ENCODE measurements around the gene THRA. TPM values are rescaled to one million over a fixed set of nuclear protein-coding genes. Genes with fewer than 3 reads are reported as not detected.

Gene THRA
- polyA plus RNA-seq, 1 experiment = 43.3 TPM

DNA sequence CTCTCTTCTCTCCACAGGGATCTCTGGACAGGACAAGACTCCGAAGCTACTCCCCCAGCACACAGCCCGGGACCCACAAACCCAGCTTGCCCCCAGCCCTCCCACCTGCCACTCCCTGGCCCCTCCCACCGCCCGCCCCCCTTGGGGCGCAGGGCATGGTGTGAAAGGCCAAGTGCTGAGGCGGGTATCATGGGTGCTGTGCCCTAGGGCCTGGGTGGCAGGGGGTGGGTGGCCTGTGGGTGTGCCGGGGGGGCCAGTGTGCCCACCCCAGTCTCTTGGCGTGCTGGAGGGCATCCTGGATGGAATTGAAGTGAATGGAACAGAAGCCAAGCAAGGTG, 11.4 kb downstream of the THRA start:
- DNase-seq (ENCODE audit: low read depth) = no peak
- POLR2A ChIA-PET = no interaction called here
- H3K27me3 ChIP-seq (ENCODE audit: control insufficient read depth, insufficient read depth, low read length) = no peaks in the 10 kb centered on the region
- peaks cover 15% of the 10 kb centered on the region for H3K36me3 ChIP-seq (ENCODE audit: control insufficient read depth, insufficient read depth, low read length)
- H3K4me3 ChIP-seq (ENCODE audit: low read depth, low read length) = no peak overlapping the region
- TF ChIP-seq, protein P1, sequence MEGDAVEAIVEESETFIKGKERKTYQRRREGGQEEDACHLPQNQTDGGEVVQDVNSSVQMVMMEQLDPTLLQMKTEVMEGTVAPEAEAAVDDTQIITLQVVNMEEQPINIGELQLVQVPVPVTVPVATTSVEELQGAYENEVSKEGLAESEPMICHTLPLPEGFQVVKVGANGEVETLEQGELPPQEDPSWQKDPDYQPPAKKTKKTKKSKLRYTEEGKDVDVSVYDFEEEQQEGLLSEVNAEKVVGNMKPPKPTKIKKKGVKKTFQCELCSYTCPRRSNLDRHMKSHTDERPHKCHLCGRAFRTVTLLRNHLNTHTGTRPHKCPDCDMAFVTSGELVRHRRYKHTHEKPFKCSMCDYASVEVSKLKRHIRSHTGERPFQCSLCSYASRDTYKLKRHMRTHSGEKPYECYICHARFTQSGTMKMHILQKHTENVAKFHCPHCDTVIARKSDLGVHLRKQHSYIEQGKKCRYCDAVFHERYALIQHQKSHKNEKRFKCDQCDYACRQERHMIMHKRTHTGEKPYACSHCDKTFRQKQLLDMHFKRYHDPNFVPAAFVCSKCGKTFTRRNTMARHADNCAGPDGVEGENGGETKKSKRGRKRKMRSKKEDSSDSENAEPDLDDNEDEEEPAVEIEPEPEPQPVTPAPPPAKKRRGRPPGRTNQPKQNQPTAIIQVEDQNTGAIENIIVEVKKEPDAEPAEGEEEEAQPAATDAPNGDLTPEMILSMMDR (IDR thresholded peaks at IDR 0.05; ENCODE audit: insufficient read depth, low read depth, low read length) = no peak
- CTCF ChIA-PET = interaction anchor here (0.8 to 5.4 kb wide), 14 partner anchors 9 to 1239 kb away, joined by 3 to 70 read pairs (median 14); partner anchors contain the start of genes CSF3, MED24 and THRA

DNA sequence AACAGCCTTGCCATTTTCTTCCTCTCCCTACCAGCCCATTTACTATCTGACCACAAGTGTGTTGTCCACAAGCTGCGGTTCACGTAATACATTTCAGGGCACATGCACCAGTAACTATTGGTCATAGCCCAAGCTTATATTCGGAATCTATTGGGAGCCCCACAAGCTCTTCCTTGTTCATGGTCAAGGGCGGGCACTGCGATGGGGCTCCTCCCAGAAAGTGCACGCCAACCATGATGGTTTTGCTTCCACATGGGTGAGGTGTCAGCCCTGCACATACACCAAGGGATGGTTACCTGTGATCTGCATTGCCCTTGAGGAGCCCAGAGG, 12.1 kb downstream of the THRA start:
- no peak overlapping the region for H3K4me3 ChIP-seq (ENCODE audit: low read depth, low read length)
- POLR2A ChIA-PET = no interaction called here

DNA sequence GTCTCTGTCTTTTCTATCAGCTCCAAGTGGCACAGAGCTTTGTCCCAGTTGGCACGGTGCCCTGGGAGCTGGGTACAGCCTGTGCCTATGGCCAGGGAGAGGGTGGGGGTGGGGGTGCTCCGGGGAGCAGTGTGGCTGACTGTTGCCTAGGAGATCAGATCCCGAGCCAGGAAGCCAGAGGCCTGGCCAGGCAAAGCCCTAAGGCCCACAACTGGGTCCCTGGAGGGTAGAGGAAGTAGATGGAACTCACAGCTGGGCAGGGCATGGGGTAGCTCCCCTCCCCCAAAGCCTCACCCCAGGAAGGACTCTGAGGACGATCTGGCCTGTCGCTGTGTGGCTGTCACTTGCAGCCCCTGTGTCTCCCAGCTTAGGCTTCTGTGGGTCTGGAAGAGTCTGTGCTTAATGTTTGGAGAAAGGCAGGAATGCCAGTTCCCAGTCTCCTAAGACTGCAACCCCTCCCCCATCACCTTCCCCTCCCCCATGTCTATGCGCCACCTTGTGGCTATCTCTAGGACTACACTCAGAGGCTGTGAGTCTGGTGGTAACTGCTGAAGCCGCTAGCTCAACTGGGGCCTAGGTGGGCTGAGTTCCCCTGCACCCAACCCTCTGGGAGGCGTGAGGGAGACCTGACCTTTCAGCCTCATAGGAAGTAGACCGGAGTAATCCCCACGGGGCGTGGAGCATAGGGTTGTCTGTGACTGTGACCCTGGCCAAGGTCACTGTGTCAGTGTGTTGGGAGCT, 12.6 kb downstream of the THRA start:
- ChIA-PET POLR2A (no interaction called here), CTCF (interaction anchor here (0.8 to 5.4 kb wide), 38 partner anchors 10 to 1237 kb away, joined by 3 to 70 read pairs (median 7); partner anchors contain the start of genes CSF3, MED24, NR1D1 and THRA)
- TF ChIP-seq, protein P1 (IDR thresholded peaks at IDR 0.05; ENCODE audit: insufficient read depth, low read depth, low read length) = peak; percentile 93
- Histone ChIP-seq H3K27me3 (ENCODE audit: control insufficient read depth, insufficient read depth, low read length) (no peaks in the 10 kb centered on the region), H3K4me3 (ENCODE audit: low read depth, low read length) (no peak overlapping the region), H3K36me3 (ENCODE audit: control insufficient read depth, insufficient read depth, low read length) (peaks cover 15% of the 10 kb centered on the region)
- DNase-seq (ENCODE audit: low read depth) = no peak

More for the DNA sequence above, 12.1 kb downstream of the THRA start:
- DNase-seq (ENCODE audit: low read depth) = no peak
- H3K36me3 ChIP-seq (ENCODE audit: control insufficient read depth, insufficient read depth, low read length) = peaks cover 15% of the 10 kb centered on the region
- TF ChIP-seq, protein P1 (IDR thresholded peaks at IDR 0.05; ENCODE audit: insufficient read depth, low read depth, low read length) = no peak
- H3K27me3 ChIP-seq (ENCODE audit: control insufficient read depth, insufficient read depth, low read length) = no peaks in the 10 kb centered on the region
- CTCF ChIA-PET = interaction anchor here (0.8 to 5.4 kb wide), 33 partner anchors 9 to 1238 kb away, joined by 3 to 70 read pairs (median 11); partner anchors contain the start of genes CSF3, MED24, NR1D1 and THRA

DNA sequence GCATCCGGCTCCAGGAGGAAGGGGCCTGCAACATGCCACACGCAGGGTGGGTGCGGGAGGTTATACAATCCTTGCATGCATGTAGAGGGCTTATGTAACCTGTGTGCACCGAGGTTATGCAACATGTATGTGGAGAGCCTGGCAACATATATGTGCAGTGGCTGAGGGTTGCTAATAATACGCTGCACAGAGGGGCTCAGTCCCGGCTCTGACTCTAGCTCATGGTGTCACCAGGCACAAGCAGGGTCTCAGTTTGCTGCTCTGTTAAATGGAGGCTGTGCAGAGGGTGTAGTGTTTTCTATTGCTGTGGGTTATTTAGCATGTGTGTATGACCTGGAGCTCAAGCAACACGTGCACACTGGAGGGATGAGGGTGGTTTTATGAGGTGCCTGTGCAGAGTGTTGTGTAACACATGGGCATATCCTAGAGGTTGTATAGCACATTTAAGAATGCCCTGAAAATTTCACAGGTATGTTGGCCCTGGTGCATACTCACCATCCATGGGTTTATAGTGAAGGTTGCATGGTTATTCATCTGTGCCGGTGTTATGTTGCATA, 13.3 kb downstream of the THRA start:
- no peak for DNase-seq (ENCODE audit: low read depth)
- POLR2A ChIA-PET = no interaction called here
- Histone ChIP-seq H3K36me3 (ENCODE audit: control insufficient read depth, insufficient read depth, low read length) (peaks cover 15% of the 10 kb centered on the region), H3K4me3 (ENCODE audit: low read depth, low read length) (no peak overlapping the region), H3K27me3 (ENCODE audit: control insufficient read depth, insufficient read depth, low read length) (no peaks in the 10 kb centered on the region)
- TF ChIP-seq, protein P1 (IDR thresholded peaks at IDR 0.05; ENCODE audit: insufficient read depth, low read depth, low read length) = no peak
- CTCF ChIA-PET = interaction anchor here (0.8 to 5.4 kb wide), 33 partner anchors 9 to 232 kb away, joined by 3 to 70 read pairs (median 11); partner anchors contain the start of genes CSF3, MED24, NR1D1 and THRA

DNA sequence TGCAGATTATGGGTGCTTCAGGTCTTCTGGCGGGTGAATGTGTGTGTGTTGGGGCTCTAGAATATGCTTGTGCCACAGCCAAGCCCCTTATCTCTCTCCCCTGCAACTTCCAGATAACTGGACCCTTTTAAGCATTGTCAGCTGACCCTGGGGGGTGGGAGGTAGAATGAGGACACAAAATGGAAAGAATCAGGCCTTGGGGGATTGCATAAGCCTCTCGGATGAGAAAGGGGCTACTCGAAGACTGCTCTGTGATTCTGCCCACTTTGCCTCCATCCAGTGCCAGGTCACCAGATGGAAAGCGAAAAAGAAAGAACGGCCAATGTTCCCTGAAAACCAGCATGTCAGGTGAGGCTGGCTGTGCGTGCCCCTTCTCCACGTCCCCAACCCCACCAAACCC, 13.8 kb downstream of the THRA start:
- Histone ChIP-seq H3K27me3 (ENCODE audit: control insufficient read depth, insufficient read depth, low read length) (no peaks in the 10 kb centered on the region), H3K36me3 (ENCODE audit: control insufficient read depth, insufficient read depth, low read length) (peaks cover 15% of the 10 kb centered on the region), H3K4me3 (ENCODE audit: low read depth, low read length) (no peak overlapping the region)
- no peak for DNase-seq (ENCODE audit: low read depth)
- TF ChIP-seq, protein P1 (IDR thresholded peaks at IDR 0.05; ENCODE audit: insufficient read depth, low read depth, low read length) = no peak
- ChIA-PET POLR2A (no interaction called here), CTCF (interaction anchor here (1.0 to 5.4 kb wide), 20 partner anchors 8 to 116 kb away, joined by 3 to 70 read pairs (median 12); partner anchors contain the start of genes MED24, NR1D1 and THRA)

Data from BJ (cell line).